Activated effector memory CD4-positive, alpha-beta T cell treated with Interleukin-2 at 50 U/mL for 16 hours (primary cell): ENCODE data around the gene HNRNPU.

Experiments
- DNase-seq: peaks from one replicate; pipeline ENCODE4 v3.0.0-alpha.2; 2020

HNRNPU gene

DNA sequence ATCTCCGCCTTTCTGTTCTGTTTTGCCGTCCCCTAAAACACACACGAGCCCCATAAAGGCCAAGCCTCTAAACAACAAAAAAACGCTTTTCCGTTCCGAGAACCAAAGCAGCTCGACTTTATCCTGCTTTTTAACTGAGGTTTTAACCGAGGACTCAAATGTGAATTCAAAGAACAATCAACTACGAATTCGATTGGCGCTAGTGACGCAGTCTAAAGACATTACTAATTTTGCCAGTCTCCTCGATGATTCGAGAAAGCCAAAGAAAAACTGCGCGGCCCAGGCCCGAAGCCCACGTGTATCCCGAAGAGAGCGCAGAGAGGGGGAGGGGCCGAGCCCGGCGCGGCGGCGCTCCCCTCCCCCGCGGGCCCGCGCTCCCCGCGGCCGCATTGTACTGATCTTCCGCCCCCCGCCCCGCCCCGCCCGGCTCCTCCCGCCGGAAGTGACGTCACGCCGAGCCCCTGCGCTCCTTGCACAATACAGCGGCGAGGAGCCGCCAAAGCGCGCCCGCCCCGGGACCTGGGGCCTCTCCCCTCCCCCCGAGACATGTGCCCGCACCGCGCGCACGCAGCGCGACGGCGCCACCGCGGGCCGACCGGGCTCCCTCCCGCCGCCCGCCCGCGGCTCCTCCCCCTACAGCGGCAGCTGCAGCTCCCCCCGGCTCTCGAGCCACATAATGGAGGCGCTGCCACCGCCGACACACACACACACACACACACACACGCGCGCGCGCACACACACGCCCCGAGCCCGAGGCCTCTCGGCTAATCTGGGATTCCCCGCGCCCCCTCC, 1.4 kb downstream of the HNRNPU start:
- peak; percentile 94 for DNase-seq

DNA sequence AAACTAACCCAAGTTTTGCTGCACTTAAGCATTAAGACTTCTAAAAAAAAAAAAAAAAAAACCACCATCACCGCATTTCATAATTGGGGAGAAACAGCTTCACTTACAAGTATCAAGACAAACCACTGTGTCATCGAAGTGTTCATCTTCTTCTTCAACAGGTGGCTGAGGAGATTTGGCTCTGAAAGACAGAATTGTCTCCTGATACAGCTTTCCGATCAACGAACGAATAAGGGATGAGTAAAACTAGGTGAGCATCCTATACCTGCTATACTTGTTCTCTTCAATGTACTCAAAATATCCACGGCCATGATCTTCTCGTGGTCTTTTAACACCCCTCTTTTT, 2.0 kb downstream of the HNRNPU start:
- no peak for DNase-seq

GRCh38 chr1:244861683-244862082, 2.7 kb downstream of the HNRNPU start:
- no peak for DNase-seq

- DNase-seq, result no peak
These were observed 3.3 kb downstream of the HNRNPU start for GRCh38 chr1:244860914-244861610.

DNA sequence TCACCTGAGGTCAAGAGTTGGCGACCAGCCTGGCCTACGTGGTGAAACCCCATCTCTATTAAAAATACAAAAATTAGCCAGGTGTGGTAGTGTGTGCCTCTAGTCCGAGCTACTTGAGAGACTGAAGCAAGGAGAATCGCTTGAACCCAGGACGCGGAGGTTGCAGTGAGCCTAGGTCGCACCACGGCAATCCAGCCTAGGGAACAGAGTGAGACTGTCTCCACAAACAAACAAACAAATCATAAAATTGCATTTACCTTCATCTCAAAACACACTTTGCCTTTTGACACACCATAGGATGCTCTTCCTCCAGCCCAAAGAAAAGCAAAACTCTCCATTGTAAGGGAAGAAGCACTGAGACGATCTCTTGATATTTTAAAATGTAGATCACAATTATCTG, 4.3 kb downstream of the HNRNPU start:
- DNase-seq, result no peak

DNA sequence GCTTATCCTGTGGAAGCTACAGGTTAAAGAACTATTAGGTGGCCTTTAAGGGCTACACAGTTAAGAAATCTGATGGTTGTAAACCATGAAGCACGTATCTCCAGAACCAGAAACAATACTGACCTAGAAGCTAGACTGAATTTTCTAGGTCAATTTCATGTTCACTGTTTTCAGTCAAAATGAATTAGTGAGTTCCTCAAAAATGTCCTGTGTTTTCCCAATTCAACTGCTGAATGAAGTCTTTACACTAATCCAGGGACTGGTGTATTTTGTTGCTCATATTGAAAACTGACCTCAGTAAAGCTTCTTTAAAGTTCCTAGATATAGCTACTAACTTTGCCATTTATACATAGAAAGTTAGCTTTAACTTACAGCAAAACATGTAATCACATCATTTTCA, 6.0 kb downstream of the HNRNPU start:
- no peak for DNase-seq

DNA sequence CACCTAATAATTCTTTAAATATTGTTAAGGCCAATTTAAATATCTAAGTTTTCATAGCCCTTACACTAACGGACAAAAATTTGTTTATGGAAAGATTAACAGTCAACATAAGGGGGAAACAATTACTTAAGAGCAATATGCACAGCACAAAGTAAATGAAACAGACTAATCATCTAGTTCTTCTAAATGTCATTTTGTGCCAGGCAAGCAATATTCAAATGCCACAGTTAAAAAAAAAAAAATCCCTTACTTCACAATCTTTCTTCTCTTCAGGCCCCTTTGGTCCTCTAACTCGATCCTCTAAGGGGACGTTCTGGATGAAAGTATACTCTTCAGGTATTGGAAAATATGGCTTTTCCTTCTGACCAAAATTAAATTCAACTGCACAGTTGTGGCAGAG, 6.6 kb downstream of the HNRNPU start:
- no peak for DNase-seq

- no peak for DNase-seq
These were observed 9.3 kb downstream of the HNRNPU start for GRCh38 chr1:244854865-244855578.

DNA sequence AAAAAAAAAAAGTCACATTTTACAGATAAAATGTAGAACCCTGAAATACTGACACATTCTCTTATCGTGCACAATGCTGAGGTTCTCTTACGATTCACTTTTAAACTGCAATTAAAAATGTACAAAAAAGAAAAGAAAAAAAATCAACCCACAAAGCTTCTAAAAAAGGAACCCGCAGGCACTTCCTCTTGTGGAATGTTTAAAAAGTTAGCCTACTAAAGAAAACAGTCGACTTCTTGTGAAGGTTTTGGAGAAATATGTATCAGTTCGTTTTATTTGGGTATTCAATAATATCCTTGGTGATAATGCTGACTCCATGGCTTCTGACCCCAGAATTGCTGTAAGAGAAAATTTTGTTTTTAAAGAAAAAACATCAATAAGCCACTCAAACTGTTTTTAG, 10.2 kb downstream of the HNRNPU start:
- no peak for DNase-seq

DNA sequence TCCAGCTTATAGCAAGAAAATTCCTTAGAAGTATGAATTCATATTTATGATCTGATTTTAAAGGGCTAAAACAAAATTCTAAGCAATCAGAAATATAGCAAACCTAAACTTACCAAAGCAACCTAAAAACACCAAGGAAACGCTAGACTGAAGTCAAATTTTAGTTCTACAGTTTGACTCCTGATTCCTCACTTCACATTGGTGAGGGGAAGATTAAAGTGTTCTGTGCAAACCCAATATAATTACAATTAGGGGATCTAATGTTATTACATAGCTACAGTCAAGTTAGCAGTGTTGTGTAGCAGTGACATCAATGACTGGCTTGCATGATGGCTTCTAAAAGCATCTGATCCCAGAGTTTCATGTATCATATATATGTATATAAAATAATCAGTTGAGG, 11.6 kb downstream of the HNRNPU start:
- DNase-seq, result no peak

GRCh38 chr1:244851546-244852231, 12.7 kb downstream of the HNRNPU start:
- DNase-seq, result no peak

DNA sequence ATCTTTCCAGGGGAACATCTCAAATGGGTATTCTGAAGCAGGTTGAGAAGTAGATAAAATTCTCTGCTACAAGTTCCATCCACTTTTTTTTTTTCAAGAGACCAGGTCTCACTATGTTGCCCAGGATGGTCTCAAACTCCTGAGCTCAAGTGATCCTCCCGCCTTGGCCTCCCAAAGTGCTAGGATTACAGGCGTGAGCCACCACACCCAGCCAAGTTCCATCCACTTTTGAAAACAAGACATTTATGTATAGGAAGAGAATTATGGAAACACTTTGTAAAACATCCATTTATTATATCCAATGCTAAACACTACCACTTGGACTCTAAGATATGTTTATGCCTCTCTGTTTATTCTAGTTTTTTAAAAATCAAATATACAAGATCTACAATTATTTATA, 13.4 kb downstream of the HNRNPU start:
- DNase-seq, result no peak

DNA sequence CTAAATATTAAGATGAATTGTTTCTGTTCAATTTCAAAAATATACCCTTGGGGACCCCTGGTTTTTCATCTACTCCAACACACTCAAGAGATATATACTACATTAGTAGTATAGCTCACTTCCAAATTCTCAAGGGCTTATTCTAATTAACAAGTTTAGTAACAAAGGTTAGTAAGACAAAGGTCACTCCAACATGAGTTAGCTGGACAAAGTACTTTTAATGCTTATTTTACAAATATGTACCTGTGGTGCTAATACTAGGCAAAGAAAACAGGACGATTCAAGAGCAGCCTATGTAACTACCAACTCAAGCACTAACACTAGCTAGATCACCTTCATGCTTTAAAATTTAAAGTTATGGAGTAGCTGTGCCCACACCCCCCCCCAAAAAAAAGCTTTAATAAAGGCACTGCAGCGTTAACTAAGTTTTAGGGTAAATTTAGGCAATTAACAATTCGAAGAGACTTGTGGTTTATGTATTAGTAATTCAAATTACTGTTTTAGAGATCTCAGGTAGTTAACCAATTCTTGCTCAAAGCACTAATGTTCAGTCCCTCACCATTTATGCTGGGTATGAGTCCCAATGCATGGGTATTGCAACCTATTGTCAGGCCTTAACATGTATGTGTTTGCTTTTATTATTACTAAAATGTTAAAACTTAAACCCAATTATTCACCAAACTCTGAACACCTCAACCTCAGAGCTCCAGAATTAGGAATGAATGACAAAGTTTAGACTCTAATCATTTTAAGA, 14.1 kb downstream of the HNRNPU start:
- no peak for DNase-seq

DNA sequence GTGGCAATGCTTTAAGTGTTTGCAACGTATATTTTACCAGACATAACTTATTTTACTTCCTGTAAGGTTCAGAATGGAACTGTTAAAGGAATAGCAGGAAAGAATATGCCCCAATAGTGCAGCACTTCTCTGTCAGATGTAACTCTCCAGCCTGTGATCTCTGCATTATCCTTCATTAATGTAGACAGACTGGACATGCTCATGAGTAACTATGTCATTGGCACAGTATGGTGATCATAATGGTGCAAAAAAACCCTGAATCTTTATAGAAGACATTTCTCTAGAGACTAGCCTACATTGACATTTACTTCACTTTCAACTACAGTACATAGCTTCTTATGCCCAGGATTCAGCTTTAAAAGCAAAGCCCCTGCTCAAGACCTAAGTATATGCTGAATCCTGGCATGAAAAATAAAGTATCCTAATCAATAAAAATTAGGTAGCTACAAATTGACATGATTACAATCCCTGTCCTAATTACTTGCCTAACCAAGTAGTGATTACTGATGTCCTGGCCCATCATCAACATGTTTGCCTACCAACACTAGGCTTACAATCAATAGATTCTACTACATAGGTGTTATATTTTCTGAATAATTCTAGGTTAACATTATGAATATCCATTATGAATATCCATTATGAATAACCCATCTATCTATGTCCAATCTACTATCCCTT, 15.0 kb downstream of the HNRNPU start:
- no peak for DNase-seq

GRCh38 chr1:244846653-244847052, 17.7 kb downstream of the HNRNPU start:
- no peak for DNase-seq

DNA sequence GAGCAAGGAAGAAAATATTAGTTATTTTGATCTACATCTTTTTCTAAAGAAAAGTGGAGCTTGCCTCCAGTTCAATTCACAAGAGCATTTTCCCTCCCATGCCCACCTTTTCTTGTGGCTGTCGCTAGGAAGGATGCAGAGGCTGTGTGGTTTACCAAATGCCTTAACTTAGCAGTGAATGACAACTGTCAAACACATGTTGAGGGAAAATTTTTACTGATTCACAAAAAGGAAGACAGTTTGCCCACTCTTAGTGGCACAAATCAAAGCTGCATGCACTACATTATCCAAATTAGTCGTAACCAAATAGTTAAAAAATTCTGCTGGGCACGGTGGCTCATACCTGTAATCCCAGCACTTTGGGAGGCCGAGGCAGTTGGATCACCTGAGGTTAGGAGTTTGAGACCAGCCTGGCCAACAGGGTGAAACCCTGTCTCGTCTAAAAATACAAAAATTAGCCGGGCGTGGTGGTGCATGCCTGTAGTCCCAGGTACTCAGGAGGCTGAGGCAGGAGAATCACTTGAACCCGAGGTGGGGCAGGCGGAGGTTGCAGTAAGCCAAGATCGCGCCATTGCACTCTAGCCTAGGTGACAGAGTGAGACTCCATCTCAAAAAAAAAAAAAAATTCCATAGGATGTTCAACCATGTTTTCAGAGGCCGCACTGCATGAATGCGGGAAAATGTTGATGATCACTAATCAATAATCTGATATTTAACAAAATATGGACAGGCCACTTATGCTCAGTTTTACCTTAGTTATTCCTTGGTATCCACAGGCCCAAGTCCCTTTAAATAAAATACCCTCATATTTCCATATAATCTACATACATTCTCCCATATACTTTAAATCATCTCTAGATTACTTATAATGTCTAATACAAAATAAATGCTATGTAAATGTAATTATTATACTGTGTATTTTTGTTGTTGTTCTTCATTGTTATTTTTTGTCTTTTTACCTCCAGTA, 19.9 kb downstream of the HNRNPU start:
- DNase-seq, result no peak

DNA sequence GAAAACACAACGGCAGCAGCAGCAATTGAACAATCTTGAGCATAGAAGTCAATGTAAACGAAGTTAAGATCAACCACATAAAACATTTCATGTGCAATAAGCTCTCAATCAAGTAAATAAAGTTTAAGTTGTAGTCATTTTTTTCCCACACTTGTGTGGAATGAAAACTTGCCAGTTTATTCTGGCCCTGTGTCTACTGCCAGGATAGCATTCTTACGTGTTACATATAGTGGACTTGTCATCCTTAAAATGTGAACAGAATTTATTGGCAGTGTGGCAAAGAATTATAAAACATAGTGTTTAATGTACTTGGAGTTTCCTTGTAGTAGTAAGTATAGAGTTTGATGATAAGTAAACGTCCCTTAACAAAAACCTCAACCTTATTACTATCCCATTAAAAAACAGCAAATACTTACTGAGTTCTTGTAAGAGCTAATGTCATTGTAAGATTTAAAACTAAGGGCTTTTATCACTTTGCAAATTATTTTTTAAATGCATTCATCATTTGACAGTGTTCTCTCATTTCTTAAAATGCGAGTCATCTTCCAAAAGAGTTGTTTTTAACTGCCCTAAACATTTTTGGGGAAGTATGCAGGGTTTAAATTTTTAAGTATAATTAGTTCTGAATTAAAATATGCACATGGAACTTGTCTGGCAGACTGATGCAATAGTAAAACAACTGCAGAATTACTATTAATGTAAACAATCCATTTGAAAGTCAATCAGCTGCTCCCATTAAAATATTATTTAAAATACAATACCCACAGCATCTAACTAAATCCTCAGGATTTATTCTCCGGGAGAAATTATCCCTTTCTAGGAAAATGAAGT, 21.0 kb downstream of the HNRNPU start:
- DNase-seq, result no peak

- DNase-seq, result no peak
These were observed 22.9 kb downstream of the HNRNPU start for GRCh38 chr1:244841273-244841927.

GRCh38 chr1:244840219-244840794, 24.0 kb downstream of the HNRNPU start:
- DNase-seq, result no peak
